ENCODE data around the gene POLN.
"Not testable (repeated sequence)": the region's sequence is repeated elsewhere in the genome, so short reads cannot be mapped to it uniquely, and the experiment has no call there.

GRCh38 chr4:2221378-2221777 is 20.5 kb downstream of the POLN start:
- TF ChIP-seq, protein P1, sequence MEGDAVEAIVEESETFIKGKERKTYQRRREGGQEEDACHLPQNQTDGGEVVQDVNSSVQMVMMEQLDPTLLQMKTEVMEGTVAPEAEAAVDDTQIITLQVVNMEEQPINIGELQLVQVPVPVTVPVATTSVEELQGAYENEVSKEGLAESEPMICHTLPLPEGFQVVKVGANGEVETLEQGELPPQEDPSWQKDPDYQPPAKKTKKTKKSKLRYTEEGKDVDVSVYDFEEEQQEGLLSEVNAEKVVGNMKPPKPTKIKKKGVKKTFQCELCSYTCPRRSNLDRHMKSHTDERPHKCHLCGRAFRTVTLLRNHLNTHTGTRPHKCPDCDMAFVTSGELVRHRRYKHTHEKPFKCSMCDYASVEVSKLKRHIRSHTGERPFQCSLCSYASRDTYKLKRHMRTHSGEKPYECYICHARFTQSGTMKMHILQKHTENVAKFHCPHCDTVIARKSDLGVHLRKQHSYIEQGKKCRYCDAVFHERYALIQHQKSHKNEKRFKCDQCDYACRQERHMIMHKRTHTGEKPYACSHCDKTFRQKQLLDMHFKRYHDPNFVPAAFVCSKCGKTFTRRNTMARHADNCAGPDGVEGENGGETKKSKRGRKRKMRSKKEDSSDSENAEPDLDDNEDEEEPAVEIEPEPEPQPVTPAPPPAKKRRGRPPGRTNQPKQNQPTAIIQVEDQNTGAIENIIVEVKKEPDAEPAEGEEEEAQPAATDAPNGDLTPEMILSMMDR (IDR thresholded peaks at IDR 0.05), result not testable (repeated sequence)
- TF ChIP-seq POLR2A (IDR thresholded peaks at IDR 0.05), result not testable (repeated sequence)
